NCI-H2196 (cell line): Measurements from ENCODE around the gene ZNF722.
"Not testable (repeated sequence)": the region's sequence is repeated elsewhere in the genome, so short reads cannot be mapped to it uniquely, and the experiment has no call there.

Experiments
- DNase-seq: peaks from one replicate; lab custom pipeline; 2025; ENCODE audit not compliant: unreplicated experiment; lab: John Stamatoyannopoulos, UW

Gene ZNF722

DNA sequence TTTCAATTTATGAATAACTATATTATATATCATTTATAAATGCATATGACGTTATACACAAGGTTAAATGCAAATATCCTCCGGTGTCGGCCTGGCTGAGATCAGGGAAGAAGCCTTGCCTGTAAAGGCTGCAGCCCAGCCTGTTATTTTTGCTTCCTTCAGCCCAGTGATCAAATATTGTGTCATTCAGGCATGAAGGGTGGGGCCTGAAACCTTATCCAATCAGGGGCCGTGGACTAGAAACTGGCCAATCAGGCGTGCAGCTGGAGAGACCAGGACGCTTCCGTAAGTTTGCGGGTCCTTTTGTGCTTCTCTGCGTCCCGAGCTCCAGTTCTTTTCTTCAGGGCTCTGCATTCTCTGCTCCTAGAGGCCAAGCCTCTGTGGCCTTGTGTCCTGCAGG lies at the start of gene ZNF722:
Gene ZNF722 (plus strand): TSS at position 301 of the 400 bp plus-strand sequence. CDS start 113 bp downstream, outside the sequence.
- no peak for DNase-seq

- no peak for DNase-seq
These were observed 45.5 kb upstream of the ZNF722 start for GRCh38 chr7:63953181-63953580.

- no peak for DNase-seq
These were observed 30.0 kb upstream of the ZNF722 start for GRCh38 chr7:63968629-63969028.

DNA sequence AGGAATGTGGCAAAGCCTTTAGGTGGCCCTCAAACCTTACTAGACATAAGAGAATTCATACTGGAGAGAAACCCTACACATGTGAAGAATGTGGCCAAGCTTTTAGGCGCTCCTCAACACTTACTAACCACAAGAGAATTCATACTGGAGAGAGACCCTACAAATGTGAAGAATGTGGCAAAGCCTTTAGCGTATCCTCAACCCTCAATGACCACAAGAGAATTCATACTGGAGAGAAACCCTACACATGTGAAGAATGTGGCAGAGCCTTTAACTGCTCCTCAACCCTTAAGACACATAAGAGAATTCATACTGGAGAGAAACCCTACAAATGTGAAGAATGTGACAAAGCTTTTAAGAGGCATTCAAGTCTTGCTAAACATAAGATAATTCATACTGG lies 16.8 kb downstream of the ZNF722 start:
- not testable (repeated sequence) for DNase-seq

- no peak for DNase-seq
These were observed 36.7 kb downstream of the ZNF722 start for GRCh38 chr7:64035388-64035787.

DNA sequence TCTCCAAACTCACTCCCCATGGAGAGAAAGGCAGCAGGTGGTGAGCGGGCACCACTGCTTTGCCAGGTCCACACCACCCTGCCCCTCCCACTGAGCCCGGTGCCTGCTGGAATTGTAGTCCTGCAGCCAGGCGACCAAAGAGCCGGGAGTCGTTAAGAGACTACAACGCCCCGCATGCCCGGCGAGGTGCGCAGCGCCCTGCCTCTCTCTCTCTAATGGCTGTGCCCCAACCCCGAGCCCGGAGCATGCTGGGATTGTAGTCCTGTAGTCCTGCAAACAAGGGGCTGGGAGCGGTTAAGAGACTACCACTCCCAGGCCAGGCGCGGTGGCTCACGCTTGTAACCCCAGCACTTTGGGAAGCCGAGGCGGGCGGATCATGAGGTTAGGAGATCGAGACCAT lies 38.4 kb downstream of the ZNF722 start:
- DNase-seq = no peak

- no peak for DNase-seq
These were observed 46.8 kb downstream of the ZNF722 start, which contains the start of gene ZNF727 for GRCh38 chr7:64045301-64046040. Gene ZNF727 (plus strand): TSS chr7:64045434. CDS start chr7:64045622, 188 bp downstream.

- no peak for DNase-seq
These were observed 47.4 kb downstream of the ZNF722 start for GRCh38 chr7:64046041-64046389.
